Stimulated activated naive CD4-positive, alpha-beta T cell (primary cell): Measurements from ENCODE around the gene NRIP1.

Experiments used
- DNase-seq, 6 experiments: peaks; one replicate each; lab custom pipeline; 2025; lab: John Stamatoyannopoulos, UW

The NRIP1 gene

GRCh38 chr21:15065392-15066122, 757 bp upstream of the NRIP1 start:
- DNase-seq, result peak; percentile 51 to 80 (median 72)

- DNase-seq, result peak in 3 of 6 experiments; percentile 18 to 55 (median 27)
These were observed 805 bp downstream of the NRIP1 start for GRCh38 chr21:15063814-15064575.

- DNase-seq, result peak in 4 of 6 experiments; percentile 1 to 62 (median 28)
These were observed 1.6 kb downstream of the NRIP1 start for GRCh38 chr21:15063081-15063813.

- DNase-seq, result peak in 2 of 6 experiments; percentile 41 to 62
These were observed 2.2 kb downstream of the NRIP1 start for GRCh38 chr21:15062606-15062965.

- no peak for DNase-seq
These were observed 2.8 kb downstream of the NRIP1 start for GRCh38 chr21:15061747-15062605.

- DNase-seq, result no peak
These were observed 3.5 kb downstream of the NRIP1 start for GRCh38 chr21:15061279-15061678.

GRCh38 chr21:15060543-15061175, 4.1 kb downstream of the NRIP1 start:
- DNase-seq, result no peak

GRCh38 chr21:15059397-15059796, 5.4 kb downstream of the NRIP1 start:
- no peak for DNase-seq

- DNase-seq, result no peak
These were observed 5.9 kb downstream of the NRIP1 start for GRCh38 chr21:15058854-15059263.

- DNase-seq, result peak in 1 of 6 experiments; percentile 0
These were observed 7.5 kb downstream of the NRIP1 start for GRCh38 chr21:15057285-15057684.

GRCh38 chr21:15054606-15055239, 10.1 kb downstream of the NRIP1 start:
- no peak for DNase-seq

GRCh38 chr21:15054089-15054488, 10.7 kb downstream of the NRIP1 start:
- DNase-seq, result no peak

- DNase-seq, result no peak
These were observed 11.3 kb downstream of the NRIP1 start for GRCh38 chr21:15053500-15053899.

- DNase-seq, result no peak
These were observed 12.4 kb downstream of the NRIP1 start for GRCh38 chr21:15052459-15052763.

- no peak for DNase-seq
These were observed 12.9 kb downstream of the NRIP1 start for GRCh38 chr21:15051644-15052458.

GRCh38 chr21:15050568-15051377, 14.0 kb downstream of the NRIP1 start:
- peak in 2 of 6 experiments; percentile 5 to 27 for DNase-seq

- no peak for DNase-seq
These were observed 19.8 kb downstream of the NRIP1 start for GRCh38 chr21:15045017-15045416.

- no peak for DNase-seq
These were observed 22.3 kb downstream of the NRIP1 start for GRCh38 chr21:15042531-15042930.
